Measurements from ENCODE around the gene ASPHD2.

- TF ChIP-seq CTCF (IDR thresholded peaks at IDR 0.05), result no peak
- TF ChIP-seq POLR2A (IDR thresholded peaks at IDR 0.05), result no peak
Observed at GRCh38 chr22:26453812-26454500, 24.9 kb downstream of the ASPHD2 start.
